Measurements from ENCODE around the gene SCO1.
"Not testable (repeated sequence)": the region's sequence is repeated elsewhere in the genome, so short reads cannot be mapped to it uniquely, and the experiment has no call there.

The SCO1 gene

GRCh38 chr17:10735821-10736220 is 38.5 kb upstream of the SCO1 start:
- TF ChIP-seq CTCF (IDR thresholded peaks at IDR 0.05): no peak
- intact Hi-C loops (cut with DNase I; ENCODE audit: low total_unique reads): loop anchor here (2.0 kb wide), 1 partner anchor 109 kb away; no protein-coding TSS in a partner anchor
- Histone ChIP-seq H3K9me3 (no peaks in the 10 kb centered on the region), H3K27ac (no peak overlapping the region), H3K27me3 (no peaks in the 10 kb centered on the region), H3K4me1 (peaks cover 0 to 14% (median 3%) of the 10 kb centered on the region in 4 donors), H3K36me3 (no peaks in the 10 kb centered on the region), H3K4me3 (no peak overlapping the region)
- no peak for DNase-seq

- H3K36me3 ChIP-seq: no peaks in the 10 kb centered on the region
- no peak for TF ChIP-seq CTCF (IDR thresholded peaks at IDR 0.05)
- no peak overlapping the region for H3K27ac ChIP-seq
- no peaks in the 10 kb centered on the region for H3K9me3 ChIP-seq
- intact Hi-C loops (cut with DNase I; ENCODE audit: low total_unique reads): no loop called here
- peaks cover 0 to 16% (median 4%) of the 10 kb centered on the region in 4 donors for H3K4me1 ChIP-seq
- H3K27me3 ChIP-seq: no peaks in the 10 kb centered on the region
- no peak for DNase-seq
- H3K4me3 ChIP-seq: no peak overlapping the region
These were observed 37.9 kb upstream of the SCO1 start for GRCh38 chr17:10735251-10735650.

- Histone ChIP-seq H3K27me3 (no peaks in the 10 kb centered on the region), H3K27ac (no peak overlapping the region), H3K4me1 (peaks cover 0 to 21% (median 6%) of the 10 kb centered on the region in 4 donors), H3K4me3 (no peak overlapping the region), H3K36me3 (no peaks in the 10 kb centered on the region), H3K9me3 (no peaks in the 10 kb centered on the region)
- no peak for DNase-seq
- TF ChIP-seq CTCF (IDR thresholded peaks at IDR 0.05): no peak
- intact Hi-C loops (cut with DNase I; ENCODE audit: low total_unique reads): no loop called here
These were observed 36.3 kb upstream of the SCO1 start for GRCh38 chr17:10733666-10734065.

- DNase-seq; H3K9me3 ChIP-seq; H3K4me3 ChIP-seq; intact Hi-C loops (cut with DNase I; ENCODE audit: low total_unique reads); H3K36me3 ChIP-seq; H3K27me3 ChIP-seq; H3K27ac ChIP-seq: not testable (repeated sequence)
- peaks cover 0 to 18% (median 6%) of the 10 kb centered on the region in 4 donors for H3K4me1 ChIP-seq
These were observed 34.8 kb upstream of the SCO1 start for GRCh38 chr17:10732121-10732520.

DNA sequence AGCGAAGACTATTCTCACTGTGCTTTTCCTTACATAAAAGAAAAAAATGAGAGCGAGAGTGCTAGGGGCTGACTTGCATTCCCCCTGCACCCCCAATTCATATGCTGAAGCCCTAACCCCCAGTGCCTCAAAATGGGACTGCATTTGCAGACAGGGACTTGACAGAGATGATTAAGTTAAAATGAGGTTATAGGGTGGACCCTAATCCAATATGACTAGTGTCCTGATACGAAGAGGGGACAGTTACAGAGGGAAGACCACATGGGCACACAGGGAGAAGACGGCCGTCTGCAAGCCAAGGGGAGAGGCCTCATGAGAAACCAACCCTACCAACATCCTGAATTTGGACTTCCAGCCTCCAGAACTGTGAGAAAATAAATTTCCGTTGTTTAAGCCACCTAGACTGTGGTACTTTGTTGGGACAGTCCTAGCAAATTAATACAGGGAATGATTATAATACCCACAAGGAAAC is 34.1 kb upstream of the SCO1 start:
- intact Hi-C loops (cut with DNase I; ENCODE audit: low total_unique reads): no loop called here
- no peak for TF ChIP-seq CTCF (IDR thresholded peaks at IDR 0.05)
- Histone ChIP-seq H3K9me3 (no peaks in the 10 kb centered on the region), H3K36me3 (peaks cover 0 to 6% (median 0%) of the 10 kb centered on the region in 3 donors), H3K4me1 (peaks cover 0 to 15% (median 6%) of the 10 kb centered on the region in 4 donors), H3K4me3 (no peak overlapping the region), H3K27ac (peak overlapping the region in 1 of 2 donors; percentile 95), H3K27me3 (no peaks in the 10 kb centered on the region)
- no peak for DNase-seq

GRCh38 chr17:10730247-10730646 is 32.9 kb upstream of the SCO1 start:
- DNase-seq; intact Hi-C loops (cut with DNase I; ENCODE audit: low total_unique reads): not testable (repeated sequence)
- H3K4me3 ChIP-seq: peak overlapping the region; percentile 68 to 73

More at GRCh38 chr17:10730247-10730646, 32.9 kb upstream of the SCO1 start:
- peaks cover 0 to 15% (median 6%) of the 10 kb centered on the region in 4 donors for H3K4me1 ChIP-seq
- not testable (repeated sequence) for H3K9me3 ChIP-seq, H3K27me3 ChIP-seq
- peaks cover 0 to 18% (median 5%) of the 10 kb centered on the region in 3 donors for H3K36me3 ChIP-seq
- peak overlapping the region; percentile 88 to 95 for H3K27ac ChIP-seq
